Astrocyte (in vitro differentiated cells and primary cell): Measurements from ENCODE around the gene FLT1.

Experiments used
- CTCF ChIP-seq: IDR thresholded peaks from 2 replicates; pipeline ENCODE4 v1.5.1; 2011; ENCODE audit warnings: low read depth, mild to moderate bottlenecking, inconsistent platforms, low read length, moderate library complexity; ENCODE audit not compliant: insufficient read depth
- EZH2 ChIP-seq: IDR thresholded peaks from 2 replicates; pipeline ENCODE4 v1.6.1; 2012; ENCODE audit warnings: mild to moderate bottlenecking, low read length, inconsistent platforms; ENCODE audit not compliant: insufficient read depth

GRCh38 chr13:28522871-28523270, 27.9 kb upstream of the FLT1 start:
- TF ChIP-seq CTCF (no peak), EZH2 (no peak)
